HG03159 (cell line): ENCODE data around the gene TMEM182.

Experiments
- ATAC-seq: cut with Tn5 transposase; IDR thresholded peaks from one replicate; pipeline ENCODE4 v1.9.1; 2021; ENCODE audit warnings: mild to moderate bottlenecking, moderate library complexity; ENCODE audit not compliant: unreplicated experiment

Gene TMEM182

GRCh38 chr2:102850888-102851287 is 89.1 kb downstream of the TMEM182 start:
- no peak for ATAC-seq

GRCh38 chr2:102852867-102853266 is 91.0 kb downstream of the TMEM182 start:
- no peak for ATAC-seq
